ENCODE measurements around the gene HECTD2.

Gene HECTD2

GRCh38 chr10:91539930-91540329 lies 129.8 kb downstream of the HECTD2 start:
- H3K27ac ChIP-seq (ENCODE audit: low read depth, low read length, severe bottlenecking), result no peak overlapping the region
- WGBS, 2 experiments (ENCODE audit: insufficient coverage in 2 of 2), result 75 to 83% methylated on average over 1 of the region's 5 CpGs
- H3K4me1 ChIP-seq (ENCODE audit: control insufficient read depth, insufficient read depth, low read length, poor library complexity, severe bottlenecking), result no peaks in the 10 kb centered on the region
- no peaks in the 10 kb centered on the region for H3K36me3 ChIP-seq (ENCODE audit: control insufficient read depth, insufficient read depth, low read length)
- no peak overlapping the region for H3K4me3 ChIP-seq (ENCODE audit: extremely low read depth, insufficient read depth, low read length, poor library complexity, severe bottlenecking)
- H3K9me3 ChIP-seq (ENCODE audit: control insufficient read depth, low read length), result peaks cover 12% of the 10 kb centered on the region

- H3K4me1 ChIP-seq (ENCODE audit: control insufficient read depth, insufficient read depth, low read length, poor library complexity, severe bottlenecking), result no peaks in the 10 kb centered on the region
- WGBS, 2 experiments (ENCODE audit: insufficient coverage in 2 of 2), result 91 to 94% methylated on average over 6 of the region's 6 CpGs
- H3K4me3 ChIP-seq (ENCODE audit: extremely low read depth, insufficient read depth, low read length, poor library complexity, severe bottlenecking), result no peak overlapping the region
- peaks cover 12% of the 10 kb centered on the region for H3K9me3 ChIP-seq (ENCODE audit: control insufficient read depth, low read length)
- H3K27ac ChIP-seq (ENCODE audit: low read depth, low read length, severe bottlenecking), result no peak overlapping the region
- H3K36me3 ChIP-seq (ENCODE audit: control insufficient read depth, insufficient read depth, low read length), result no peaks in the 10 kb centered on the region
Measured at GRCh38 chr10:91540733-91541132, 130.6 kb downstream of the HECTD2 start.

GRCh38 chr10:91541481-91541880 lies 131.3 kb downstream of the HECTD2 start:
- Histone ChIP-seq H3K4me3 (ENCODE audit: extremely low read depth, insufficient read depth, low read length, poor library complexity, severe bottlenecking) (no peak overlapping the region), H3K36me3 (ENCODE audit: control insufficient read depth, insufficient read depth, low read length) (no peaks in the 10 kb centered on the region), H3K9me3 (ENCODE audit: control insufficient read depth, low read length) (peaks cover 12% of the 10 kb centered on the region), H3K4me1 (ENCODE audit: control insufficient read depth, insufficient read depth, low read length, poor library complexity, severe bottlenecking) (no peaks in the 10 kb centered on the region), H3K27ac (ENCODE audit: low read depth, low read length, severe bottlenecking) (no peak overlapping the region)
- WGBS, 2 experiments (ENCODE audit: insufficient coverage in 2 of 2), result 94 to 96% methylated on average over 3 to 6 of the region's 6 CpGs

GRCh38 chr10:91545384-91545783 lies 135.2 kb downstream of the HECTD2 start:
- H3K9me3 ChIP-seq (ENCODE audit: control insufficient read depth, low read length), result peaks cover 9% of the 10 kb centered on the region
- no peak overlapping the region for H3K27ac ChIP-seq (ENCODE audit: low read depth, low read length, severe bottlenecking)
- H3K4me3 ChIP-seq (ENCODE audit: extremely low read depth, insufficient read depth, low read length, poor library complexity, severe bottlenecking), result no peak overlapping the region
- no peaks in the 10 kb centered on the region for H3K4me1 ChIP-seq (ENCODE audit: control insufficient read depth, insufficient read depth, low read length, poor library complexity, severe bottlenecking)
- 100% methylated on average over 1 of the region's 3 CpGs; no CpG with 5 or more reads in 1 of the 2 experiments for WGBS, 2 experiments (ENCODE audit: insufficient coverage in 2 of 2)
- H3K36me3 ChIP-seq (ENCODE audit: control insufficient read depth, insufficient read depth, low read length), result no peaks in the 10 kb centered on the region

GRCh38 chr10:91545838-91546237 lies 135.7 kb downstream of the HECTD2 start:
- Histone ChIP-seq H3K27ac (ENCODE audit: low read depth, low read length, severe bottlenecking) (no peak overlapping the region), H3K4me1 (ENCODE audit: control insufficient read depth, insufficient read depth, low read length, poor library complexity, severe bottlenecking) (no peaks in the 10 kb centered on the region), H3K36me3 (ENCODE audit: control insufficient read depth, insufficient read depth, low read length) (no peaks in the 10 kb centered on the region), H3K9me3 (ENCODE audit: control insufficient read depth, low read length) (peaks cover 5% of the 10 kb centered on the region), H3K4me3 (ENCODE audit: extremely low read depth, insufficient read depth, low read length, poor library complexity, severe bottlenecking) (no peak overlapping the region)
- 69 to 85% methylated on average over 2 of the region's 3 CpGs for WGBS, 2 experiments (ENCODE audit: insufficient coverage in 2 of 2)

- no peaks in the 10 kb centered on the region for H3K9me3 ChIP-seq (ENCODE audit: control insufficient read depth, low read length)
- no peaks in the 10 kb centered on the region for H3K36me3 ChIP-seq (ENCODE audit: control insufficient read depth, insufficient read depth, low read length)
- WGBS, 2 experiments (ENCODE audit: insufficient coverage in 2 of 2), result 95 to 100% methylated on average over 3 of the region's 3 CpGs
- H3K27ac ChIP-seq (ENCODE audit: low read depth, low read length, severe bottlenecking), result no peak overlapping the region
- no peak overlapping the region for H3K4me3 ChIP-seq (ENCODE audit: extremely low read depth, insufficient read depth, low read length, poor library complexity, severe bottlenecking)
- no peaks in the 10 kb centered on the region for H3K4me1 ChIP-seq (ENCODE audit: control insufficient read depth, insufficient read depth, low read length, poor library complexity, severe bottlenecking)
Measured at GRCh38 chr10:91549262-91549661, 139.1 kb downstream of the HECTD2 start.

GRCh38 chr10:91550021-91550420 lies 139.9 kb downstream of the HECTD2 start:
- Histone ChIP-seq H3K36me3 (ENCODE audit: control insufficient read depth, insufficient read depth, low read length) (no peaks in the 10 kb centered on the region), H3K27ac (ENCODE audit: low read depth, low read length, severe bottlenecking) (no peak overlapping the region), H3K4me1 (ENCODE audit: control insufficient read depth, insufficient read depth, low read length, poor library complexity, severe bottlenecking) (no peaks in the 10 kb centered on the region), H3K9me3 (ENCODE audit: control insufficient read depth, low read length) (no peaks in the 10 kb centered on the region), H3K4me3 (ENCODE audit: extremely low read depth, insufficient read depth, low read length, poor library complexity, severe bottlenecking) (no peak overlapping the region)
- WGBS, 2 experiments (ENCODE audit: insufficient coverage in 2 of 2), result 72 to 93% methylated on average over 2 to 4 of the region's 4 CpGs

- Histone ChIP-seq H3K36me3 (ENCODE audit: control insufficient read depth, insufficient read depth, low read length) (no peaks in the 10 kb centered on the region), H3K9me3 (ENCODE audit: control insufficient read depth, low read length) (no peaks in the 10 kb centered on the region), H3K4me1 (ENCODE audit: control insufficient read depth, insufficient read depth, low read length, poor library complexity, severe bottlenecking) (no peaks in the 10 kb centered on the region), H3K27ac (ENCODE audit: low read depth, low read length, severe bottlenecking) (no peak overlapping the region), H3K4me3 (ENCODE audit: extremely low read depth, insufficient read depth, low read length, poor library complexity, severe bottlenecking) (no peak overlapping the region)
- WGBS, 2 experiments (ENCODE audit: insufficient coverage in 2 of 2), result 51% methylated on average over 7 to 8 of the region's 8 CpGs
Measured at GRCh38 chr10:91551856-91552255, 141.7 kb downstream of the HECTD2 start.

- H3K27ac ChIP-seq (ENCODE audit: low read depth, low read length, severe bottlenecking), result no peak overlapping the region
- H3K9me3 ChIP-seq (ENCODE audit: control insufficient read depth, low read length), result no peaks in the 10 kb centered on the region
- H3K36me3 ChIP-seq (ENCODE audit: control insufficient read depth, insufficient read depth, low read length), result no peaks in the 10 kb centered on the region
- no peaks in the 10 kb centered on the region for H3K4me1 ChIP-seq (ENCODE audit: control insufficient read depth, insufficient read depth, low read length, poor library complexity, severe bottlenecking)
- H3K4me3 ChIP-seq (ENCODE audit: extremely low read depth, insufficient read depth, low read length, poor library complexity, severe bottlenecking), result no peak overlapping the region
- WGBS, 2 experiments (ENCODE audit: insufficient coverage in 2 of 2), result 94 to 95% methylated on average over 9 of the region's 11 CpGs
Measured at GRCh38 chr10:91552274-91553095, 142.3 kb downstream of the HECTD2 start.

- Histone ChIP-seq H3K27ac (ENCODE audit: low read depth, low read length, severe bottlenecking) (no peak overlapping the region), H3K4me3 (ENCODE audit: extremely low read depth, insufficient read depth, low read length, poor library complexity, severe bottlenecking) (no peak overlapping the region), H3K9me3 (ENCODE audit: control insufficient read depth, low read length) (no peaks in the 10 kb centered on the region), H3K36me3 (ENCODE audit: control insufficient read depth, insufficient read depth, low read length) (no peaks in the 10 kb centered on the region), H3K4me1 (ENCODE audit: control insufficient read depth, insufficient read depth, low read length, poor library complexity, severe bottlenecking) (no peaks in the 10 kb centered on the region)
Measured at GRCh38 chr10:91555455-91555854, 145.3 kb downstream of the HECTD2 start.

Measured in mesodermal cell (in vitro differentiated cells).